ENCODE measurements around the gene SC5D.
A peak's percentile ranks its signal among the peaks of the same experiment; 100 is the strongest.

The SC5D gene

GRCh38 chr11:121328176-121328966 is 35.8 kb downstream of the SC5D start:
- Mint-ChIP-seq H3K27ac (no peak overlapping the region), H3K36me3 (no peaks in the 10 kb centered on the region), H3K4me1 (peaks cover 0 to 5% of the 10 kb centered on the region in 2 donors), H3K27me3 (no peaks in the 10 kb centered on the region), H3K4me3 (no peak overlapping the region), H3K9me3 (no peaks in the 10 kb centered on the region)
- ATAC-seq (replicated peaks): peak; percentile 56 to 59
- DNase-seq: no peak

GRCh38 chr11:121328967-121329679 is 36.6 kb downstream of the SC5D start:
- no peaks in the 10 kb centered on the region for H3K9me3 Mint-ChIP-seq
- DNase-seq (no peak), ATAC-seq (replicated peaks) (peak; percentile 40 to 48)
- no peak overlapping the region for H3K27ac Mint-ChIP-seq
- no peaks in the 10 kb centered on the region for H3K36me3 Mint-ChIP-seq
- H3K4me1 Mint-ChIP-seq: peaks cover 4 to 7% of the 10 kb centered on the region in 2 donors
- H3K27me3 Mint-ChIP-seq: no peaks in the 10 kb centered on the region
- H3K4me3 Mint-ChIP-seq: no peak overlapping the region

GRCh38 chr11:121329781-121330395 is 37.3 kb downstream of the SC5D start:
- peaks cover 10% of the 10 kb centered on the region in 2 donors for H3K4me1 Mint-ChIP-seq
- ATAC-seq (replicated peaks) (peak in 1 of 2 donors; percentile 15), DNase-seq (no peak)
- no peaks in the 10 kb centered on the region for H3K27me3 Mint-ChIP-seq
- H3K4me3 Mint-ChIP-seq: no peak overlapping the region
- no peak overlapping the region for H3K27ac Mint-ChIP-seq
- H3K9me3 Mint-ChIP-seq: no peaks in the 10 kb centered on the region
- H3K36me3 Mint-ChIP-seq: no peaks in the 10 kb centered on the region

- no peak for DNase-seq
- no peak overlapping the region for H3K4me3 Mint-ChIP-seq
- no peak overlapping the region for H3K27ac Mint-ChIP-seq
- peaks cover 12 to 20% of the 10 kb centered on the region in 2 donors for H3K4me1 Mint-ChIP-seq
- no peaks in the 10 kb centered on the region for H3K9me3 Mint-ChIP-seq
- H3K36me3 Mint-ChIP-seq: no peaks in the 10 kb centered on the region
- ATAC-seq (replicated peaks): no peak
- H3K27me3 Mint-ChIP-seq: no peaks in the 10 kb centered on the region
Measured at GRCh38 chr11:121330614-121331435, 38.3 kb downstream of the SC5D start.

- DNase-seq: no peak
- Mint-ChIP-seq H3K9me3 (no peaks in the 10 kb centered on the region), H3K27me3 (no peaks in the 10 kb centered on the region), H3K4me1 (peaks cover 47 to 62% of the 10 kb centered on the region in 2 donors), H3K27ac (no peak overlapping the region), H3K4me3 (no peak overlapping the region), H3K36me3 (no peaks in the 10 kb centered on the region)
- ATAC-seq (replicated peaks): no peak
Measured at GRCh38 chr11:121334973-121335710, 42.6 kb downstream of the SC5D start.

GRCh38 chr11:121336279-121336937 is 43.8 kb downstream of the SC5D start:
- no peak for DNase-seq
- peaks cover 51 to 74% of the 10 kb centered on the region in 2 donors for H3K4me1 Mint-ChIP-seq
- H3K27ac Mint-ChIP-seq: no peak overlapping the region
- no peaks in the 10 kb centered on the region for H3K9me3 Mint-ChIP-seq
- H3K27me3 Mint-ChIP-seq: no peaks in the 10 kb centered on the region
- H3K4me3 Mint-ChIP-seq: no peak overlapping the region
- ATAC-seq (replicated peaks): peak; percentile 31 to 40
- no peaks in the 10 kb centered on the region for H3K36me3 Mint-ChIP-seq

GRCh38 chr11:121337078-121337477 is 44.5 kb downstream of the SC5D start:
- Mint-ChIP-seq H3K27ac (no peak overlapping the region), H3K9me3 (no peaks in the 10 kb centered on the region), H3K4me3 (no peak overlapping the region)

GRCh38 chr11:121337740-121338272 is 45.2 kb downstream of the SC5D start:
- no peaks in the 10 kb centered on the region for H3K36me3 Mint-ChIP-seq
- H3K27ac Mint-ChIP-seq: no peak overlapping the region
- no peaks in the 10 kb centered on the region for H3K27me3 Mint-ChIP-seq
- no peak for ATAC-seq (replicated peaks)
- H3K4me1 Mint-ChIP-seq: peaks cover 54 to 85% of the 10 kb centered on the region in 2 donors
- no peaks in the 10 kb centered on the region for H3K9me3 Mint-ChIP-seq
- DNase-seq: no peak
- no peak overlapping the region for H3K4me3 Mint-ChIP-seq

More at GRCh38 chr11:121337078-121337477, 44.5 kb downstream of the SC5D start:
- ATAC-seq (replicated peaks): peak; percentile 47 to 52
- no peaks in the 10 kb centered on the region for H3K27me3 Mint-ChIP-seq
- H3K4me1 Mint-ChIP-seq: peaks cover 54 to 78% of the 10 kb centered on the region in 2 donors
- no peaks in the 10 kb centered on the region for H3K36me3 Mint-ChIP-seq
- no peak for DNase-seq

- no peaks in the 10 kb centered on the region for H3K27me3 Mint-ChIP-seq
- H3K4me1 Mint-ChIP-seq: peaks cover 54 to 86% of the 10 kb centered on the region in 2 donors
- H3K9me3 Mint-ChIP-seq: no peaks in the 10 kb centered on the region
- H3K4me3 Mint-ChIP-seq: no peak overlapping the region
- H3K36me3 Mint-ChIP-seq: no peaks in the 10 kb centered on the region
- H3K27ac Mint-ChIP-seq: peak overlapping the region; percentile 49
- no peak for ATAC-seq (replicated peaks)
- DNase-seq: no peak
Measured at GRCh38 chr11:121338536-121338935, 46.0 kb downstream of the SC5D start.

- no peak for DNase-seq
- peaks cover 50 to 81% of the 10 kb centered on the region in 2 donors for H3K4me1 Mint-ChIP-seq
- no peaks in the 10 kb centered on the region for H3K27me3 Mint-ChIP-seq
- peak overlapping the region; percentile 65 for H3K27ac Mint-ChIP-seq
- H3K4me3 Mint-ChIP-seq: peak overlapping the region; percentile 14 to 41
- ATAC-seq (replicated peaks): peak; percentile 25 to 26
- H3K36me3 Mint-ChIP-seq: no peaks in the 10 kb centered on the region
- H3K9me3 Mint-ChIP-seq: no peaks in the 10 kb centered on the region
Measured at GRCh38 chr11:121340032-121340580, 47.5 kb downstream of the SC5D start.

GRCh38 chr11:121341609-121342008 is 49.0 kb downstream of the SC5D start:
- Mint-ChIP-seq H3K9me3 (no peaks in the 10 kb centered on the region), H3K27ac (peak overlapping the region; percentile 57), H3K4me3 (peak overlapping the region in 1 of 2 donors; percentile 23), H3K4me1 (peaks cover 44 to 66% of the 10 kb centered on the region in 2 donors), H3K27me3 (peaks cover 0 to 3% of the 10 kb centered on the region in 2 donors), H3K36me3 (no peaks in the 10 kb centered on the region)
- DNase-seq: no peak
- peak; percentile 72 to 81 for ATAC-seq (replicated peaks)

GRCh38 chr11:121344824-121345223 is 52.3 kb downstream of the SC5D start:
- Mint-ChIP-seq H3K27ac (no peak overlapping the region), H3K36me3 (no peaks in the 10 kb centered on the region), H3K4me1 (peaks cover 20 to 43% of the 10 kb centered on the region in 2 donors), H3K27me3 (peaks cover 0 to 4% of the 10 kb centered on the region in 2 donors), H3K9me3 (no peaks in the 10 kb centered on the region), H3K4me3 (no peak overlapping the region)
- DNase-seq (no peak), ATAC-seq (replicated peaks) (no peak)
